ENCODE measurements around the gene ERVW-1.

ERVW-1 gene

GRCh38 chr7:92425311-92425947, 52.3 kb downstream of the ERVW-1 start:
- H3K27ac Mint-ChIP-seq, result no peak overlapping the region
- H3K36me3 Mint-ChIP-seq (ENCODE audit: low read depth), result no peaks in the 10 kb centered on the region
- H3K9me3 Mint-ChIP-seq, result no peaks in the 10 kb centered on the region
- H3K4me1 Mint-ChIP-seq, result peaks cover 24% of the 10 kb centered on the region
- TF ChIP-seq CTCF (IDR thresholded peaks at IDR 0.05; ENCODE audit: unreplicated experiment in 3 of 3), result no peak
- H3K27me3 Mint-ChIP-seq (ENCODE audit: low read depth), result no peaks in the 10 kb centered on the region
- H3K4me3 Mint-ChIP-seq, result no peak overlapping the region

- no peaks in the 10 kb centered on the region for H3K27me3 Mint-ChIP-seq (ENCODE audit: low read depth)
- peak overlapping the region; percentile 34 to 62 (median 39) for H3K4me3 Mint-ChIP-seq
- no peaks in the 10 kb centered on the region for H3K9me3 Mint-ChIP-seq
- no peaks in the 10 kb centered on the region for H3K36me3 Mint-ChIP-seq (ENCODE audit: low read depth)
- H3K4me1 Mint-ChIP-seq, result peaks cover 24% of the 10 kb centered on the region
- no peak for TF ChIP-seq CTCF (IDR thresholded peaks at IDR 0.05; ENCODE audit: unreplicated experiment in 3 of 3)
- peak overlapping the region; percentile 8 to 60 (median 58) for H3K27ac Mint-ChIP-seq
Measured at GRCh38 chr7:92423710-92424131, 54.0 kb downstream of the ERVW-1 start.

- TF ChIP-seq CTCF (IDR thresholded peaks at IDR 0.05; ENCODE audit: unreplicated experiment in 3 of 3), result no peak
- Mint-ChIP-seq H3K27ac (peak overlapping the region in 2 of 3 experiments; percentile 0 to 85), H3K4me3 (no peak overlapping the region), H3K9me3 (no peaks in the 10 kb centered on the region), H3K27me3 (ENCODE audit: low read depth) (no peaks in the 10 kb centered on the region), H3K4me1 (peaks cover 24% of the 10 kb centered on the region), H3K36me3 (ENCODE audit: low read depth) (no peaks in the 10 kb centered on the region)
Measured at GRCh38 chr7:92422926-92423325, 54.8 kb downstream of the ERVW-1 start.

GRCh38 chr7:92421676-92422435, 55.9 kb downstream of the ERVW-1 start:
- Mint-ChIP-seq H3K36me3 (ENCODE audit: low read depth) (no peaks in the 10 kb centered on the region), H3K4me1 (peaks cover 24% of the 10 kb centered on the region), H3K27ac (peak overlapping the region; percentile 59 to 97 (median 85)), H3K27me3 (ENCODE audit: low read depth) (no peaks in the 10 kb centered on the region), H3K9me3 (no peaks in the 10 kb centered on the region), H3K4me3 (peak overlapping the region; percentile 21 to 28 (median 25))
- no peak for TF ChIP-seq CTCF (IDR thresholded peaks at IDR 0.05; ENCODE audit: unreplicated experiment in 3 of 3)

Measured in nephron (organoid).